SKM-1 treated with dmso at 0.1 percent for 144 hours (cell line): ENCODE measurements around the gene GRIN2A.
"Not testable (repeated sequence)": the region's sequence is repeated elsewhere in the genome, so short reads cannot be mapped to it uniquely, and the experiment has no call there.

ENCODE experiments used
- DNase-seq: peaks from one replicate; lab custom pipeline; 2025; ENCODE audit not compliant: unreplicated experiment; lab: John Stamatoyannopoulos, UW

Gene GRIN2A

GRCh38 chr16:9929313-9929712, 252.9 kb downstream of the GRIN2A start:
- DNase-seq, result peak; percentile 8

- DNase-seq, result no peak
These were observed 259.8 kb downstream of the GRIN2A start for GRCh38 chr16:9922441-9922840.

- no peak for DNase-seq
These were observed 260.2 kb downstream of the GRIN2A start for GRCh38 chr16:9921997-9922396.

- no peak for DNase-seq
These were observed 262.8 kb downstream of the GRIN2A start for GRCh38 chr16:9919460-9919859.

- DNase-seq, result no peak
These were observed 264.5 kb downstream of the GRIN2A start for GRCh38 chr16:9917691-9918090.

GRCh38 chr16:9913604-9914326, 268.5 kb downstream of the GRIN2A start:
- DNase-seq, result no peak

- no peak for DNase-seq
These were observed 270.2 kb downstream of the GRIN2A start for GRCh38 chr16:9911989-9912388.

GRCh38 chr16:9911231-9911630, 271.0 kb downstream of the GRIN2A start:
- no peak for DNase-seq

GRCh38 chr16:9909072-9909825, 273.0 kb downstream of the GRIN2A start:
- DNase-seq, result no peak

GRCh38 chr16:9908613-9909012, 273.6 kb downstream of the GRIN2A start:
- no peak for DNase-seq

- DNase-seq, result no peak
These were observed 274.5 kb downstream of the GRIN2A start for GRCh38 chr16:9907752-9908151.

- DNase-seq, result no peak
These were observed 276.0 kb downstream of the GRIN2A start for GRCh38 chr16:9906218-9906617.

- no peak for DNase-seq
These were observed 277.7 kb downstream of the GRIN2A start for GRCh38 chr16:9904526-9904925.

- no peak for DNase-seq
These were observed 281.7 kb downstream of the GRIN2A start for GRCh38 chr16:9900576-9900975.

GRCh38 chr16:9898555-9898954, 283.7 kb downstream of the GRIN2A start:
- no peak for DNase-seq

GRCh38 chr16:9898124-9898523, 284.1 kb downstream of the GRIN2A start:
- DNase-seq, result no peak

GRCh38 chr16:9895817-9896216, 286.4 kb downstream of the GRIN2A start:
- DNase-seq, result no peak

- no peak for DNase-seq
These were observed 296.4 kb downstream of the GRIN2A start for GRCh38 chr16:9885876-9886275.

- no peak for DNase-seq
These were observed 296.8 kb downstream of the GRIN2A start for GRCh38 chr16:9885467-9885866.

GRCh38 chr16:9875981-9876380, 306.2 kb downstream of the GRIN2A start:
- not testable (repeated sequence) for DNase-seq

GRCh38 chr16:9874219-9874618, 308.0 kb downstream of the GRIN2A start:
- no peak for DNase-seq

GRCh38 chr16:9870962-9871361, 311.3 kb downstream of the GRIN2A start:
- no peak for DNase-seq

- no peak for DNase-seq
These were observed 312.5 kb downstream of the GRIN2A start for GRCh38 chr16:9869776-9870175.
